MM.1S (cell line): Measurements from ENCODE around the gene EOMES.

Experiments
- DNase-seq: peaks from one replicate; pipeline ENCODE4 v3.0.0-alpha.2; 2015
- H2AFZ ChIP-seq: fragments of 300-600 bp; sonication (generic); 2 replicates; pipeline ENCODE4 v1.6.0; 2016; ENCODE audit warnings: antibody characterized with exemption, low read length
- H3F3A ChIP-seq: fragments of 300-600 bp; sonication (generic); 2 replicates; pipeline ENCODE4 v1.6.1; 2016; ENCODE audit warnings: mild to moderate bottlenecking, antibody characterized with exemption, low read length, moderate library complexity, mixed read lengths; ENCODE audit not compliant: insufficient read depth
- H3K27ac ChIP-seq: fragments of 300-600 bp; sonication (generic); 2 replicates; pipeline ENCODE4 v1.5.1; 2016; ENCODE audit warnings: mild to moderate bottlenecking, low read length
- H3K27me3 ChIP-seq: fragments of 300-600 bp; sonication (generic); replicated peaks from 2 replicates; pipeline ENCODE4 v1.6.0; 2016; ENCODE audit warnings: low read length; ENCODE audit not compliant: insufficient read depth
- H3K36me3 ChIP-seq: fragments of 300-600 bp; sonication (generic); replicated peaks from 2 replicates; pipeline ENCODE4 v1.6.1; 2016; ENCODE audit warnings: mild to moderate bottlenecking, low read length, mixed read lengths; ENCODE audit not compliant: insufficient read depth
- H3K4me1 ChIP-seq: fragments of 300-600 bp; sonication (generic); 2 replicates; pipeline ENCODE4 v1.6.1; 2016; ENCODE audit warnings: low read length, mixed read lengths
- H3K4me2 ChIP-seq: fragments of 300-600 bp; sonication (generic); 2 replicates; pipeline ENCODE4 v1.6.0; 2016; ENCODE audit warnings: low read depth, low read length
- H3K4me3 ChIP-seq: fragments of 300-600 bp; sonication (generic); 2 replicates; pipeline ENCODE4 v1.5.1; 2016; ENCODE audit warnings: low read length, mixed read lengths
- H3K79me2 ChIP-seq: fragments of 300-600 bp; sonication (generic); 2 replicates; pipeline ENCODE4 v1.6.1; 2016; ENCODE audit warnings: mixed run types, low read length, mixed read lengths
- H3K9ac ChIP-seq: fragments of 300-600 bp; sonication (generic); 2 replicates; pipeline ENCODE4 v1.6.1; 2016; ENCODE audit warnings: low read length, mixed read lengths
- H3K9me2 ChIP-seq: fragments of 300-600 bp; sonication (generic); replicated peaks from 2 replicates; pipeline ENCODE4 v1.6.1; 2016; ENCODE audit warnings: mild to moderate bottlenecking, low read length, mixed read lengths; ENCODE audit not compliant: insufficient read depth
- H3K9me3 ChIP-seq: fragments of 300-600 bp; sonication (generic); replicated peaks from 2 replicates; pipeline ENCODE4 v1.6.1; 2016; ENCODE audit warnings: mild to moderate bottlenecking, low read length, mixed read lengths; ENCODE audit not compliant: insufficient read depth
- H4K20me1 ChIP-seq: fragments of 300-600 bp; sonication (generic); 2 replicates; pipeline ENCODE4 v1.6.1; 2016; ENCODE audit warnings: mild to moderate bottlenecking, low read length, moderate library complexity, mixed read lengths; ENCODE audit not compliant: insufficient read depth
- CTCF ChIP-seq: fragments of 300-600 bp; sonication (generic); IDR thresholded peaks from 2 replicates; pipeline ENCODE4 v1.5.1; 2016; ENCODE audit warnings: antibody characterized with exemption, low read length, mixed read lengths
- EZH2 ChIP-seq: fragments of 300-600 bp; sonication (generic); optimal IDR thresholded peaks from 2 replicates; pipeline ENCODE3; 2017; ENCODE audit warnings: low read depth, mild to moderate bottlenecking, antibody characterized with exemption, low read length, mixed read lengths
- EZH2phosphoT487 ChIP-seq: fragments of 300-600 bp; sonication (generic); IDR thresholded peaks from 2 replicates; pipeline ENCODE4 v1.6.1; 2018; ENCODE audit warnings: antibody characterized with exemption, low read length

The EOMES gene

GRCh38 chr3:27699067-27699466 is 23.1 kb downstream of the EOMES start:
- Histone ChIP-seq H3K4me1 (no peaks in the 10 kb centered on the region), H3K27ac (no peak overlapping the region), H3F3A (no peaks in the 10 kb centered on the region), H3K9me3 (no peaks in the 10 kb centered on the region), H3K27me3 (no peaks in the 10 kb centered on the region), H3K4me3 (no peak overlapping the region), H4K20me1 (no peaks in the 10 kb centered on the region), H3K9ac (no peak overlapping the region), H3K79me2 (no peaks in the 10 kb centered on the region), H3K4me2 (no peak overlapping the region), H3K9me2 (no peaks in the 10 kb centered on the region), H2AFZ (no peak overlapping the region), H3K36me3 (no peaks in the 10 kb centered on the region)
- no peak for TF ChIP-seq EZH2
- no peak for TF ChIP-seq CTCF
- no peak for DNase-seq

GRCh38 chr3:27696906-27697305 is 25.2 kb downstream of the EOMES start:
- Histone ChIP-seq H3K9ac (no peak overlapping the region), H3K4me2 (no peak overlapping the region), H4K20me1 (no peaks in the 10 kb centered on the region), H3K9me2 (no peaks in the 10 kb centered on the region), H3K9me3 (no peaks in the 10 kb centered on the region), H3K27me3 (no peaks in the 10 kb centered on the region), H3K36me3 (no peaks in the 10 kb centered on the region), H3K79me2 (no peaks in the 10 kb centered on the region), H3F3A (no peaks in the 10 kb centered on the region), H2AFZ (no peak overlapping the region), H3K4me3 (no peak overlapping the region), H3K27ac (no peak overlapping the region), H3K4me1 (no peaks in the 10 kb centered on the region)
- no peak for DNase-seq
- TF ChIP-seq CTCF (no peak), EZH2 (no peak), EZH2phosphoT487 (no peak)

- no peak overlapping the region for H2AFZ ChIP-seq
- no peak overlapping the region for H3K27ac ChIP-seq
- no peaks in the 10 kb centered on the region for H4K20me1 ChIP-seq
- H3K9me2 ChIP-seq: no peaks in the 10 kb centered on the region
- no peaks in the 10 kb centered on the region for H3K4me1 ChIP-seq
- H3F3A ChIP-seq: no peaks in the 10 kb centered on the region
- H3K9me3 ChIP-seq: no peaks in the 10 kb centered on the region
- H3K4me2 ChIP-seq: no peak overlapping the region
- no peak overlapping the region for H3K4me3 ChIP-seq
- DNase-seq: no peak
- no peaks in the 10 kb centered on the region for H3K36me3 ChIP-seq
- no peak overlapping the region for H3K9ac ChIP-seq
- no peaks in the 10 kb centered on the region for H3K27me3 ChIP-seq
- TF ChIP-seq EZH2: no peak
- TF ChIP-seq EZH2phosphoT487: no peak
- TF ChIP-seq CTCF: no peak
- H3K79me2 ChIP-seq: no peaks in the 10 kb centered on the region
Measured at GRCh38 chr3:27695636-27696035, 26.5 kb downstream of the EOMES start.
